Breast epithelium (tissue), 4 donors: ENCODE measurements around the gene RNF123. TPM values are rescaled to one million over a fixed set of nuclear protein-coding genes. Genes with fewer than 3 reads are reported as not detected.

Experiments used
- DNase-seq, 2 donors: peaks; one replicate each; pipeline ENCODE4 v3.0.0-alpha.2; 2019; ENCODE audit warnings: low spot score in 2 of 2
- H3K27ac ChIP-seq, 2 donors: fragments of 200-600 bp; sonication (generic) in 1 of 2; one replicate each; pipeline ENCODE4 v1.5.1; 2016 to 2019; ENCODE audit warnings: mild to moderate bottlenecking in 1 of 2
- H3K27me3 ChIP-seq, 2 donors: fragments of 200-600 bp; sonication (generic) in 1 of 2; one replicate each; pipeline versions ENCODE4 v1.5.1 to v1.6.0; 2017 to 2019; ENCODE audit warnings: control low read depth in 1 of 2, mild to moderate bottlenecking in 1 of 2
- H3K36me3 ChIP-seq: fragments of 200-600 bp; one replicate; pipeline ENCODE4 v1.5.1; 2019
- H3K4me1 ChIP-seq, 2 donors: fragments of 200-600 bp; sonication (generic); one replicate each; pipeline ENCODE4 v1.5.1; 2016 to 2019; ENCODE audit warnings: control low read depth in 1 of 2
- H3K4me3 ChIP-seq, 3 donors: fragments of 200-600 bp; sonication (generic); 1 replicate in 2 of 3; 2 replicates in 1 of 3; pipeline ENCODE4 v1.5.1; 2016 to 2019; ENCODE audit warnings: mild to moderate bottlenecking in 3 of 3, moderate library complexity in 2 of 3
- H3K9me3 ChIP-seq, 2 donors: fragments of 200-600 bp; sonication (generic) in 1 of 2; one replicate each; pipeline ENCODE4 v1.5.1; 2016 to 2019; ENCODE audit warnings: control low read depth in 1 of 2
- CTCF ChIP-seq, 3 donors: fragments of 450-650 bp; IDR thresholded peaks; one replicate each; pipeline ENCODE4 v1.5.1; 2016 to 2017; ENCODE audit warnings: antibody characterized with exemption in 3 of 3, mild to moderate bottlenecking in 3 of 3, moderate library complexity in 3 of 3
- POLR2A ChIP-seq: fragments of 450-650 bp; IDR thresholded peaks from one replicate; pipeline ENCODE4 v1.6.1; 2016; ENCODE audit warnings: antibody characterized with exemption, mild to moderate bottlenecking, moderate library complexity
- POLR2AphosphoS5 ChIP-seq, 3 donors: sonication (generic); formaldehyde crosslinking; IDR thresholded peaks; one replicate each; pipeline ENCODE4 v1.6.1; 2017; ENCODE audit warnings: antibody characterized with exemption in 3 of 3
- intact Hi-C: fragments of 100-400 bp; cut with DNase I; formaldehyde crosslinking; loops from one replicate; pipeline ENCODE4 v1.15.1; 2023; ENCODE audit warnings: low total_unique reads
- total RNA-seq, 3 donors: library from RNA; depleted of rRNA; stranded (reverse); fragments of >200 nt; gene quantifications; one replicate each; pipeline ENCODE4 v1.1.0, GENCODE V29; 2016

RNF123 gene
- total RNA-seq, 3 donors from 2014 or later: 22.1 to 29.8 (median 26.2) TPM

GRCh38 chr3:49707113-49707480 lies 17.7 kb downstream of the RNF123 start:
- no peaks in the 10 kb centered on the region for H3K27me3 ChIP-seq
- H3K27ac ChIP-seq: no peak overlapping the region
- no peaks in the 10 kb centered on the region for H3K36me3 ChIP-seq
- H3K9me3 ChIP-seq: no peaks in the 10 kb centered on the region
- H3K4me3 ChIP-seq: no peak overlapping the region
- no peaks in the 10 kb centered on the region for H3K4me1 ChIP-seq
- DNase-seq: no peak
- TF ChIP-seq CTCF (IDR thresholded peaks at IDR 0.05): no peak
- no peak for TF ChIP-seq POLR2AphosphoS5 (IDR thresholded peaks at IDR 0.05)
- no peak for TF ChIP-seq POLR2A
- intact Hi-C loops: no loop called here

GRCh38 chr3:49709852-49710251 lies 20.5 kb downstream of the RNF123 start:
- Histone ChIP-seq H3K4me3 (no peak overlapping the region), H3K36me3 (no peaks in the 10 kb centered on the region), H3K9me3 (no peaks in the 10 kb centered on the region), H3K27me3 (no peaks in the 10 kb centered on the region), H3K4me1 (no peaks in the 10 kb centered on the region), H3K27ac (no peak overlapping the region)
- intact Hi-C loops: no loop called here
- no peak for TF ChIP-seq POLR2A
- no peak for TF ChIP-seq CTCF (IDR thresholded peaks at IDR 0.05)
- TF ChIP-seq POLR2AphosphoS5 (IDR thresholded peaks at IDR 0.05): no peak
- no peak for DNase-seq

GRCh38 chr3:49711489-49711888 lies 22.1 kb downstream of the RNF123 start:
- Histone ChIP-seq H3K4me3 (no peak overlapping the region), H3K27ac (no peak overlapping the region), H3K36me3 (no peaks in the 10 kb centered on the region), H3K4me1 (no peaks in the 10 kb centered on the region), H3K9me3 (no peaks in the 10 kb centered on the region), H3K27me3 (no peaks in the 10 kb centered on the region)
- DNase-seq: no peak
- TF ChIP-seq CTCF (IDR thresholded peaks at IDR 0.05) (no peak), POLR2AphosphoS5 (IDR thresholded peaks at IDR 0.05) (no peak), POLR2A (no peak)
- intact Hi-C loops: no loop called here

GRCh38 chr3:49712166-49712565 lies 22.8 kb downstream of the RNF123 start:
- no peak for DNase-seq
- H3K9me3 ChIP-seq: no peaks in the 10 kb centered on the region
- intact Hi-C loops: no loop called here
- TF ChIP-seq CTCF (IDR thresholded peaks at IDR 0.05) (no peak), POLR2AphosphoS5 (IDR thresholded peaks at IDR 0.05) (no peak), POLR2A (no peak)
- H3K27ac ChIP-seq: no peak overlapping the region
- H3K36me3 ChIP-seq: no peaks in the 10 kb centered on the region
- no peak overlapping the region for H3K4me3 ChIP-seq
- no peaks in the 10 kb centered on the region for H3K4me1 ChIP-seq
- H3K27me3 ChIP-seq: no peaks in the 10 kb centered on the region

GRCh38 chr3:49712631-49713317 lies 23.4 kb downstream of the RNF123 start:
- H3K27ac ChIP-seq: no peak overlapping the region
- DNase-seq: no peak
- H3K9me3 ChIP-seq: no peaks in the 10 kb centered on the region
- H3K4me1 ChIP-seq: no peaks in the 10 kb centered on the region
- H3K4me3 ChIP-seq: no peak overlapping the region
- intact Hi-C loops: no loop called here
- TF ChIP-seq POLR2AphosphoS5 (IDR thresholded peaks at IDR 0.05) (no peak), POLR2A (no peak), CTCF (IDR thresholded peaks at IDR 0.05) (no peak)
- H3K36me3 ChIP-seq: no peaks in the 10 kb centered on the region
- H3K27me3 ChIP-seq: no peaks in the 10 kb centered on the region
